HG02678 (cell line): ENCODE results near the gene CHI3L1.

ENCODE experiments used
- ATAC-seq: cut with Tn5 transposase; IDR thresholded peaks from one replicate; pipeline ENCODE4 v1.9.1; 2021; ENCODE audit warnings: mild to moderate bottlenecking, moderate library complexity; ENCODE audit not compliant: unreplicated experiment

Gene CHI3L1

GRCh38 chr1:203136409-203137042, 50.0 kb downstream of the CHI3L1 start:
- ATAC-seq: no peak

- no peak for ATAC-seq
Measured at GRCh38 chr1:203135636-203136305, 50.7 kb downstream of the CHI3L1 start.

- ATAC-seq: no peak
Measured at GRCh38 chr1:203133970-203134725, 52.4 kb downstream of the CHI3L1 start.

- no peak for ATAC-seq
Measured at GRCh38 chr1:203131548-203132200, 54.8 kb downstream of the CHI3L1 start.

GRCh38 chr1:203130358-203130985, 56.0 kb downstream of the CHI3L1 start:
- ATAC-seq: no peak

GRCh38 chr1:203129501-203130231, 56.8 kb downstream of the CHI3L1 start:
- no peak for ATAC-seq
